Measurements from ENCODE around the gene CLMN. TPM values are rescaled to one million over a fixed set of nuclear protein-coding genes. Genes with fewer than 3 reads are reported as not detected.
A peak's percentile ranks its signal among the peaks of the same experiment; 100 is the strongest.

CLMN gene
- total and polyA plus RNA-seq, 2 donors (not counting 1 experiment from before 2014, with no cell fraction given) = 9.6 to 51.5 TPM

GRCh38 chr14:95185767-95186392, 133.8 kb downstream of the CLMN start:
- H2AFZ ChIP-seq (ENCODE audit: insufficient read depth, low read depth, low read length, poor library complexity, severe bottlenecking) = no peak overlapping the region

More at GRCh38 chr14:95185767-95186392, 133.8 kb downstream of the CLMN start:
- no peak overlapping the region for H3K9ac ChIP-seq (ENCODE audit: low read length)
- WGBS (ENCODE audit: insufficient coverage) = 18% methylated on average over 9 of the region's 11 CpGs
- Mint-ChIP-seq H3K4me3 (no peak overlapping the region), H3K4me1 (peaks cover 11% of the 10 kb centered on the region), H3K27me3 (peaks cover 26% of the 10 kb centered on the region), H3K9me3 (ENCODE audit: insufficient read depth) (peaks cover 3% of the 10 kb centered on the region), H3K27ac (no peak overlapping the region)
- ATAC-seq (ENCODE audit: low read depth) = no peak
- intact Hi-C loops (cut with micrococcal nuclease) = no loop called here
- H3K79me2 ChIP-seq (ENCODE audit: control insufficient read depth, insufficient read depth, low read length) = no peaks in the 10 kb centered on the region
- H4K20me1 ChIP-seq (ENCODE audit: control insufficient read depth, insufficient read depth, low read length, poor library complexity, severe bottlenecking) = no peaks in the 10 kb centered on the region
- no peak for TF ChIP-seq CTCF (IDR thresholded peaks at IDR 0.05)
- TF ChIP-seq EZH2 (IDR thresholded peaks at IDR 0.05; ENCODE audit: borderline replicate concordance, insufficient read depth, low read depth, low read length, poor library complexity, severe bottlenecking) = no peak
- POLR2A ChIA-PET = no interaction called here
- H3K4me1 ChIP-seq (ENCODE audit: control insufficient read depth in 2 of 2, insufficient read depth in 2 of 2, low read length in 2 of 2) = peaks cover 5 to 6% of the 10 kb centered on the region in 2 donors
- peaks cover 0 to 19% (median 4%) of the 10 kb centered on the region in 4 experiments for H3K27me3 ChIP-seq (replicated peaks in 1 of 4; ENCODE audit: control extremely low read depth in 1 of 4, control insufficient read depth in 3 of 4, insufficient read depth in 4 of 4, low read length in 3 of 4)
- no peak overlapping the region for H3K4me2 ChIP-seq (replicated peaks; ENCODE audit: low read depth, low read length, poor library complexity, severe bottlenecking)
- H3K27ac ChIP-seq (ENCODE audit: low read length in 2 of 2) = no peak overlapping the region
- peak overlapping the region in 1 of 5 experiments; percentile 79 for H3K4me3 ChIP-seq (ENCODE audit: control extremely low read depth in 1 of 5, extremely low read depth in 1 of 5, insufficient read depth in 1 of 5, low read depth in 2 of 5, low read length in 4 of 5)
- H3K36me3 ChIP-seq (replicated peaks in 1 of 2; ENCODE audit: control extremely low read depth in 1 of 2, control insufficient read depth in 1 of 2, extremely low read depth in 1 of 2, insufficient read depth in 2 of 2, low read length in 1 of 2) = no peaks in the 10 kb centered on the region
- peaks cover 0 to 6% (median 0%) of the 10 kb centered on the region in 3 donors for H3K9me3 ChIP-seq (ENCODE audit: control extremely low read depth in 1 of 3, control insufficient read depth in 2 of 3, insufficient read depth in 1 of 3, low read length in 2 of 3)
- CTCF ChIA-PET = no interaction called here
- no peak for DNase-seq
